ENCODE results near the gene CRNKL1.

- TF ChIP-seq CTCF (optimal IDR thresholded peaks at IDR 0.05 in 1 of 3, IDR thresholded peaks at IDR 0.05 in 1 of 3, conservative IDR thresholded peaks at IDR 0.05 in 1 of 3; ENCODE audit: extremely low read depth in 1 of 3, insufficient read depth in 2 of 3, low read length in 3 of 3) (no peak), EZH2 (IDR thresholded peaks at IDR 0.05; ENCODE audit: low read length) (no peak)
Observed at GRCh38 chr20:19986419-19986818, 65.8 kb downstream of the CRNKL1 start.

All from keratinocyte (primary cell).